Adrenal gland (tissue), 5 donors: ENCODE measurements around the gene MORN1.
"Not testable (repeated sequence)": the region's sequence is repeated elsewhere in the genome, so short reads cannot be mapped to it uniquely, and the experiment has no call there.

Experiments used
- POLR2A ChIP-seq, 2 donors: fragments of 450-650 bp; IDR thresholded peaks; one replicate each; pipeline ENCODE4 v1.6.1; 2017; ENCODE audit warnings: antibody characterized with exemption in 2 of 2, mild to moderate bottlenecking in 2 of 2, moderate library complexity in 1 of 2
- TF ChIP-seq, protein P1 (sequence below), 6 experiments: fragments of 450-650 bp in 4 of 6; fragments of 200-600 bp in 2 of 6; sonication (generic) in 1 of 6; IDR thresholded peaks; 1 replicate in 5 of 6; 2 replicates in 1 of 6; pipeline versions ENCODE4 v1.5.1 to v1.8.0; 2016 to 2021; ENCODE audit warnings: antibody characterized with exemption in 6 of 6, mild to moderate bottlenecking in 2 of 6, moderate library complexity in 1 of 6
- donor health status: DM: no; HTN: no; CAD: no.

DNA sequence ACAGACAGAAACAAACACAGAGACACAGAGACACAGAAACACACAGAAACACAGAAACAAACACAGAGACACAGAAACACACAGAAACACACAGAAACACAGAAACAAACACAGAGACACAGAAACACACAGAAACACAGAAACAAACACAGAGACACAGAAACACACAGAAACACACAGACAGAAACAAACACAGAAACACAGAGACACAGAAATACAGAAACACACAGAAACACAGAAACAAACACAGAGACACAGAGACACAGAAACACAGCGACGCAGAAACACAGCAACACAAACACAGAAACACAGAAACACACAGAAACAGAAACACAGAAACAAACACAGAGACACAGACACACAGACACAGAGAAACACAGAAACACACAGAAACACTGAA, 64.2 kb downstream of the MORN1 start:
- TF ChIP-seq, protein P1, sequence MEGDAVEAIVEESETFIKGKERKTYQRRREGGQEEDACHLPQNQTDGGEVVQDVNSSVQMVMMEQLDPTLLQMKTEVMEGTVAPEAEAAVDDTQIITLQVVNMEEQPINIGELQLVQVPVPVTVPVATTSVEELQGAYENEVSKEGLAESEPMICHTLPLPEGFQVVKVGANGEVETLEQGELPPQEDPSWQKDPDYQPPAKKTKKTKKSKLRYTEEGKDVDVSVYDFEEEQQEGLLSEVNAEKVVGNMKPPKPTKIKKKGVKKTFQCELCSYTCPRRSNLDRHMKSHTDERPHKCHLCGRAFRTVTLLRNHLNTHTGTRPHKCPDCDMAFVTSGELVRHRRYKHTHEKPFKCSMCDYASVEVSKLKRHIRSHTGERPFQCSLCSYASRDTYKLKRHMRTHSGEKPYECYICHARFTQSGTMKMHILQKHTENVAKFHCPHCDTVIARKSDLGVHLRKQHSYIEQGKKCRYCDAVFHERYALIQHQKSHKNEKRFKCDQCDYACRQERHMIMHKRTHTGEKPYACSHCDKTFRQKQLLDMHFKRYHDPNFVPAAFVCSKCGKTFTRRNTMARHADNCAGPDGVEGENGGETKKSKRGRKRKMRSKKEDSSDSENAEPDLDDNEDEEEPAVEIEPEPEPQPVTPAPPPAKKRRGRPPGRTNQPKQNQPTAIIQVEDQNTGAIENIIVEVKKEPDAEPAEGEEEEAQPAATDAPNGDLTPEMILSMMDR (IDR thresholded peaks at IDR 0.05) = not testable (repeated sequence)
- not testable (repeated sequence) for TF ChIP-seq POLR2A (IDR thresholded peaks at IDR 0.05)
